SIG-M5 treated with dmso at 0.1 percent for 504 hours (cell line): ENCODE results near the gene STK24.

Source experiments
- DNase-seq: peaks from one replicate; lab custom pipeline; 2025; ENCODE audit not compliant: unreplicated experiment; lab: John Stamatoyannopoulos, UW

The STK24 gene

DNA sequence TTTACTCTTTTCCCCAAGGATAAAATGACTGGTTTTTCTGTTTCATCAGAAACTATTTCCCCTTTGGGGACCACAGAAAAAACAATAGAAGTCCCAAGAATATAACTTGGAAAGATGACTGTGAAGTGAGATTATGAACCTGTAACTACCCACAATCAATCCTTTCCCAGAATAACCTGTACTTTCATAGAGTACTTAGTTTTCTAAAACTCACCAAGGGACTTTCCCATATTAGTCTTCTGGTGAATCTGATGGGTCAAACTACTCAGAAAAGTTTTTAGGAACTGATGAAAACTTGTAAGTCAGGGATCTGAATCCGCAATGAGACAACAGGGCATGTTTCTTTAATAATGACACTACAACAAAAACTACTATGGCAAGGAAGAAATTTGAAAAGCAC lies 62.6 kb downstream of the STK24 start:
- DNase-seq: no peak

DNA sequence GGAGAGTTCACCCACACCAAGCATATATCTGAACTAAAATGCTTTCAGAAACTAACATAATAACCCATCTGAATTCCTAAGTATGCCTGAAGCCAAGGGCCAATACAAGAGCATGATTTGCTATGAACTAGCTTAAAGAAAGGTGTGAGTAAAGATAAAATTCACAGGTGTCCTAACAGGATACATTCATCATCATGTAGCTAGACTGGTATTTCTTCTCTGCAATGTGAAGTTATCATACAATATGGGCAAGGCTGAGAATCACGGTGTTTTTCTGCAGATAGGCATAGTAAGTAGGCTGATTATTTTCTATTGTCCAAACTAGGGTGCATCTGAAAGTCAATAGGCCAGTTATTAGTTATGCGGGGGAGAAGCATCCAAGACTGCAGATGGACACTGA lies 63.1 kb downstream of the STK24 start:
- no peak for DNase-seq

DNA sequence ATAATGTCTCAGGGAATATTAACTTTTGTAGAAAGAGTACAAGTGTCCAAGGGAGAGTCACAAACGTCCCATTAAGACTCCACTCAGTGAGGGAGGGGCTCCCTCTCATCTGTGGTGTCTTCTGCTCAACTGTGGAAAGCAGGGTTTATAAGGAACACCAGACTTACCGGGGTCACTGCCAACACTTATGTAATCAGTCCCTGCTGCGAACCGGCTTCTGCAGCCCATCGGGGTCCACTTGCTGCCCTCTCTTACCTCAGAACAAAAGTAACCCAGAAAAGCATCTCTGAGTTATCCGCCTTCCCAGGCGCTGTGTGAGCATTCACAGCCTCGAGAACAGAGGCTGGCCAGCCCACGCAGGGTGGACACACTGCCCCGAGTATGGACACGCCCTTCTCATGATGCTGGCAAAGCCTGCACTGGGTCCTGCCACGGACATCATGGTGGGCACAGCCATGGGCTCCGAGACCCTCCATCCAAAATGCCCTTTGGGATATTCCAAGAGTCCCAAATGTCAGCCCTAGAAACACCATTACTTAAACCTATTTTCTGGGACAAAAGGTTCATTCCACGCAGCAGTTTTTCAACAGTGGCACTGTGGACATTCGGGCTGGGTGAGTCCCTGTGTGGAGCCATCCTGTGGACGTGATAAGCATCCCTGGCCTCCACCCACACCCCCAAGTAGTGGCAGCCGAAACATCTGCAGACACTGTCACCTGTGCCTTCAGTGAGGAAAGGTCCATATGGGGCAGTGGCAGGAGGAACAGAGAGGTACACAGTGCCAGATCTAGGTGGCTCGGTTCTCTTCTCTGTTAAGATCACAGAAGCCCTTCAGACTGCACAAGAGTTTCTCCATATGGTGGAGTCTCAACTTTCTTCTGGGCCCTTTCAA lies 63.9 kb downstream of the STK24 start:
- no peak for DNase-seq

DNA sequence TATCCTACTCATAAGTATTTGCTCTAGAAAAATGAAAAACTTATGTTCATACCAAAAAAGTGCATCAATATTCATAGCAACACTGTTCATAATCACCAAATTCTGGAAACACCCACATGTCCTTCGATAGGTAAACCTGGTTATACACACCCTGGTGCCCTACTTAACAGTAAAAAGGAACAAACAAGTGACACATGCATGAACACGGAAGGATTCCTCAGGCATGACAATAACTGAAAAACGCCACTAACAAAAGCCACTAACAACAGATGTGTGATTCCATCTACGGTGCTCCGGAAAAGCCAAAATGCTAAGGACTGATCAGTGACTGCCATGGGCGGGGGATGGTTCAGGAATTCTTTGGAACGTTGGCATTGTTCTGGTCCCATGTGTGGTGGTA lies 65.5 kb downstream of the STK24 start:
- DNase-seq: no peak

DNA sequence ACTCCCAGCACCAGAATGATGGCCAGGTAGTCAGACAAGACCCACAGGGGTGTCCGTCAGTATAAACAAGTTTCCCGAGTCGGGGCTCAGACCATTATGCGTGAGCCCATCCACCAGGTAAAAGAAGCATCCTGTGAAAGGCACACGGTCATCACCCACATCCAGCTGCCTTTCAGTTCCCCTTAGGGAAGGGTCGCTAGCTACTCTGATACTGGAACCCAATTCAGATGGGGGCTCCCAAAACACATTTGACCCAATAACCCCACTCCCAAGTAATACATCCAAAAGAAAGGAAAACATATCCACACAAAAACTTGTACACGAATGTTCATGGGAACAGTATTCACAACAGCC lies 66.8 kb downstream of the STK24 start:
- no peak for DNase-seq

DNA sequence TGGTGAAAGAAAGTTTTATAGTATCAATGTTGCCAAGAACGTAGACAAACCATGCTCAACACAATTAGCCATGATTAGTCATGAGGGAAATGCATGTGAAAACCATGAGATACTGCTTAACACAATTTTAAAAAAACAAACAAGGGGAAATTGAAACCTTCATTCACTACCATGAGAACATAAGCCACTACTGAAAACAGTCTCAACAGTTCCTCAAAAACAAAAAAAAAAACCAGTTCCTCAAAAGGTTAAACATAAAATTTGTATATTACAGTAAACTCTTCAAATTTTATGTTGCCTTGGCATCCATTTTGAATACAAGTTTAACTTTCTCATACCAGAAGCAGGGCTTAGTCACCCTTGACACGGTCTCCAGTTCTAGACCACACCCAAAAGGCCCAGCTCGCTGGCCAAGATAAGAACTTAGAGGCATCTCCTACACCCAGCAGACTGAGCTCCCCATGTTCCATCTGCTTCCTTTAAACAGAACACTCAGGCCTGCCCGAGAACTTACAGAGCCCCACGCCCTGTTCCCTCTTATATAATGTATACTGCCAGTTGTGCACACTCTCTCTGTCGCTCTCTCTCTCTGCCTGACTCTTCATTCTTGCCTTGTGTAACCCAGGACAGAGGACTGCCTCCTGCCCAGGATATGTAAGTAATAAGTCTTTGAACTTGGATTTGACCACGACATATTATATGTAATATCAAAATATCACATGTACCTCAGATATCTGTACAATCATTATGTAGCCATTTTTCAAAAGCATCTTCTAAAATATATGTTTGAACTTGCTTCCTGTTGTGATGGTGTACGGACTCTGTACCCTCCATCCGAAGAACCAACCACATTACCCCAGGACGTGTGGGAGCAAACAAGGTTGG lies 67.4 kb downstream of the STK24 start:
- DNase-seq: peak; percentile 88

DNA sequence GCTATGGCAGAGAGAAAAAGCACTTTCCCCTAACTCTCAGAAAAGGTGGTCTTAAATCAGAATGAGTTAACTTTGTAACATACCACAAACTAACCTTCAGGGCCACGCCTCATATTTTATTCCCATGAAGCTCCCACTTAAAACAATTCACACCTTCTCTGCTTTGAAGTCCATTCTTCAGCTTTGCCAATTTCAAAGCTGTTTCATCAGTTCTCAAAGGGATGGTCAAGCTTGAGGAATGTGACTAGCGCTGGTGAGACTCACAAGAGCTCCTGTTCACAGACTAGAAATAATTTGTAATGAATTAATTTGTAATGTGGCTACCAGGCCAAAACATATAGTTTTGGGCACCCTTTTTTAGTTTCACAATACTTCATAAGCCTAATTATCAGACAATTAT lies 68.2 kb downstream of the STK24 start:
- no peak for DNase-seq

DNA sequence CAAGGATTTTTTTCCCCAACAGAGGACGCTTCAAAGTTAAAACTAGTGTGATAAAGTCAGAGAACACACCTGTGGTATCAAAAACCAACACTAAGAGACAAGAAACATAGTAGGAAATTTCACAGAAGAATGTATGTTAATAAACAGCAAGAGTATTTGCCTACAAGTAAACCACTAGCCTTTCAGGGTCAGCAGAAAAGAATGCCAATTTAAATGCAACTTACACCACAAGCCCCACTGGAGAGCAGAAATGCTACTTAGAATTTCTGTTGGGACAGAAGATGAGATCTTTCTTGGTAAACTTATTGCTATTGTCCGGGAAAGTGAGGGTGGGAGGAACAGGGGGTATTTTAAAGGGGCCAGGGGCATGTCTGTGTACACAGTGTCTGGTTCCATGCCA lies 68.6 kb downstream of the STK24 start:
- DNase-seq: no peak

DNA sequence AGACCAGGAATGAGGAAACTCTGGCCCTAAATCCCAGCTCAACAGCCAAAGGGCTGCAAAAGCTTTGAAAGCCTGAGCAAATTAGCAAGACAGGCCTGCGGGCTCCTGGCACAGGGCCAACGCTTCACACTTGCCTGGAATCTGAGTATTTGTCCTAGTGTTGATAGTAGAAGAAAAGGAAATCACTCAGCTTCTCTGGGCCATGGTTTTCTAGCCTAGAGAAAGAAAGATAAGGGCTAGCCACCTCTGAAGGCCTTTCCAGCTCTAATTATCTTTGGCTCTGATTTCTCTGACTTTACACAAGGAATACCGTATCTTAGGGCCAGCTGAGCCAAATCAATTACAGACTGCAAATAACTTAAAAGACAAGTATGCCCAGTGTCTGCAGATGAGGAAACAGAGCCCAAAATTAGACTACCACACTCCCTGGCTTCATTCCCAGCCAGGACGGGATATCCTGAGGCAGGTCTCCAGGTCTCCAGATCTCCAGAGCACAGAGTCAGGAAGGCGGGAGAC lies 69.6 kb downstream of the STK24 start:
- peak; percentile 10 for DNase-seq

DNA sequence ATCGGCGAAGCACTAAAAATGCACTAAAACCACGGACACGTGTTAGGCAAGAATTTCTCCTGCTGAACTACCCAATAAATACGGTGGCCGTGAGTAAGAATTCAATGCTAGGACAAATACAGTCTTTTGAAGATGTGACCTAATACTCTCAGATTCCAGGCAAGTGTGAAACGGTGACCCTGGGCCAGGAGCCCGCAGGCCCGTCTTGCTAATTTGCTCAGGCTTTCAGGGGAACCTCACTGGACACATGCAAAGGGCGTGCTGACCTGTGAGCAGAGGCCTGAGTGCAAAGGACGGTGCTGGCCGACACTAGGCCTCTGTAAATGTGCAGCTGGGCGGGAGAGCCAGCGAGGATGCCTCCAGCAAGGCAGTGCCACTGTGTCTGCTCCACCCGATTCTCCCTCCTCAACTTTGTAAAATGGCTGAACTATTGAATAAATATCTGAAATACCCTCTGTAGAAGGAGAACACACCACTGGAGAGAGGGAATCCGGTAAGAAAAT lies 70.1 kb downstream of the STK24 start:
- DNase-seq: no peak

DNA sequence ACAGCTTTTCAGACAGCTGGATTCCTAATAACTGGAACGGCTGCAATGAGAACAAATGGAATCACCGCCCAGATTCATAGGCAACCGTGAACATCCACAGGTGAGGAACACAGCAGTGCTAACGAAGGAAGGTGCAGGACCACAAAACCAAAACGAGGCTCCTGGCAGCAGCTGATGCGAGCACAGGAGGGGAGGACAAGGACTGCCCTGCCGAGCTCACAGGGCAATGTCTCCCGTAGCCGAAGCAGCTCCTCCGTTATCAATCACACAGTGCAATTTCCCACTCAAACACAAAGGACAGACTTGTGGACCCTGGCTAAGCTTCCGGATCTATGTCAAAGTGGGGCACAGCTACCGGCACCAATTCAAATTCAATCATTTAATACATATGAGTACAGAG lies 70.6 kb downstream of the STK24 start:
- no peak for DNase-seq

DNA sequence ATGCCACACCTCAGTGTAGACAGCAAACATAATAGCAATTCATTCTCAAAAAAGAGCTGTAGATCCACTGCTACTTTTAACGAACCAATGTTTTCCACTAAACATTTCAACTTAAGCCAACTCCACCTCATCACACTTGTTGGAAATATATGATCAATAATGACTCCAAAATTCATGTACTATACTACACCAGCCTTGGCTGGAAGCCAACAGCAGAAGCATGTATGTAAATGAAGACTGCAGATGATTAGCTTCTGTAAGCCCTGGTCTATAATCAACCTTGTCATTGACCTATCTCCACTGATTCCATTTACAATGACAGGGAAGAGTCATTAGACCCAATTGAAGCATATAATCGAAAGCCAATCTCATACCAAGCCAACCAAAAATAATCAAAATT lies 71.7 kb downstream of the STK24 start:
- no peak for DNase-seq

DNA sequence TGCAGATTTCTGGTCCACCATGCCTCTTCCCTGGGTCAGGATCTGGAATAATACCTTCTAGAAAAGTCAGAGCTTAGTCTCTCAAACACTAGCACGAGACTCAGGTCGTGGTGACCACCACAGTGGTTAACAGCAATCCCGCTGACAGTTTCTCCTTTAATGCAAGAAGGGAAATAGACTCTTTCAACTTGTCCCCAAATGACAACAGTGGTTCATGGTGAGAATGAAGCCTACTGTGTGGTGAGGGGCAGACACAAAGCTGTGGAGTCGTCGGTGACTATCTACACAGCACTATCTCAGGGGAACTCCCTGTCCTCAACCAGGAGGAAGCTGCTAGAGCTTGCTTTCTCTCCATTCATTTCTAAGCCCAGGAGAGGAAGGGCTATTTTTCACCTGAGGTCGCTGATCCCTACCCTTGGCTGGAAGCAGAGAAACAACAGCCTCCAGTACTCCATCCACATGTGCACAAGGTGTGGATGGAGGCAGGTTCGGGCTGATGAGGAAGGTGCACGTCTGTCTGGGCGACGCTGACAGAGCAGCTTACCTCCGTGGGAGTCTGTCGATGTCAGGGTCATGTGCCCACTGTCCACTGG lies 72.4 kb downstream of the STK24 start:
- no peak for DNase-seq

DNA sequence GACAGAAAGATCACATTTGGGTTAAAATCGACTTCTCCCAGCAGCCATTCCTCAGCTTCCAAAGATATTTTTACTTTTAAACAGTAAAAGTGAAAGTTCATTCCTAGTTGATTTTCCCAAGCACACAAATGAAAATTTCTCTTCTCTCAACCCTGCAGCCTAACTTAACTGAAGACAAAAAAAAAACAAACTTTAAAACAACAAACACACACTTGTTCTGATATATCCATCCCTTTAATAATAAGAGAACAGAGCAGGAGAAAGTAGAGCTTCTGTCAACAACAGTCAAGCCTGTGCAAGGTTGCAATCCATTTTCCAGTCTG lies 72.9 kb downstream of the STK24 start:
- DNase-seq: no peak

DNA sequence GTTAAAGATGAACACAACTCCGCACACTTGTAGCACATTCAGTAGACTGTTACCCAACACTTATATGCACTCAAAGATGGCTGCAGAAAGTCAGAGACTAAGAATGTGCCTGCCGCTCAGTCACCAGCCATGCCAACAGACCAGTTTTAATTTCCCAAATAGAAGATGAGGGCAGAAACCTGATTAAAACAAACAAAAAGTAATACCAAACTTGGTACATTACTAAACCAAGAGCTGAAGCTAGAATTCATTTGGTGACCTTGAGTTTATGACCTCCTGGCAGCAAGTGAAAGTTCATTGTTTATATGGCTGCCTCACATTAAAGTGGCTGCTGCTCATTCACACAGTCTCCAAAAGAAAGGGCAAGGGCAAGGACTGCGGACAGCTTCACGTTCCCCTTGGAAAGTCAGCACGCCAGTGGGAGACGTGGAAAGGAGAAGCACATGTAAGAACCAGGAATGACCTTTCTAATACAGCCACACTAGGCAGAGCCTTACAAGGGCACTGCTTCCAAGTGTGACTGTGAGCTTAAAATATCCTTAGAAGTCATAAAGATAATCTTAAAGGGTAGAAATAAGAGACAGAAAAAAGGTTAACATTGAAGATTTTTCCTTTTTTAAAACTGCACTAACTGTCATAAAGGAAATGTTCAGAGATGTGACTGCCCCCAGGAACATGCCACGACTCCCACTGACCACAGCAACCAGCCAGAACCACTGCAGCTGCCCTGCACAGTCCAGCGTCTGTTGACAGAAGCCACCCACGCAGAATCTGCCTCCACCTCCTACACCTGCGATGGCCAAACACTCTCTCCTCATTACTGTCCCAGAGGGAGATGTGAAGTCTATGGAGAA lies 73.5 kb downstream of the STK24 start:
- DNase-seq: no peak

DNA sequence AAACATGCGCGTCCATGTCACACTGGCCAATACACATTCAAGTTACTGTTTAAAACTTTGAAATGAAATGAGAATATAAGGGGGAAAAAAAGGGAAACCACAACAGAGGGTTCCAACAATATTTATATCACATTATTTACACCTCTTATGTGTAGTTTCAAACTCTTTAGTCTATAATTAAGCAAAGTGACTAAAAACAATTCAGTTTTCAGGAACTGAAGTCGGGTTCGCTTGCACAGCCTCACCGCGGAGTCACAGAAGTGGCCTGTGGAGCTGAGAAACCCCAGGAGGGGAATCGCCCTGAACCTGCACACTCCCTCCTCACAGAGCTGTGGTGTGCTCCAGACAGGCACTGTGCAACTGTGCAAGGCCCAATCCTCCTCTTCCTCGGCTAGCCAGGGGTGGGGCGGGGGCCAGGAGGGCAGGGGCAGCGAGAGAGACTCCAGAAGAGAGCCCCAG lies 75.9 kb downstream of the STK24 start:
- DNase-seq: no peak

DNA sequence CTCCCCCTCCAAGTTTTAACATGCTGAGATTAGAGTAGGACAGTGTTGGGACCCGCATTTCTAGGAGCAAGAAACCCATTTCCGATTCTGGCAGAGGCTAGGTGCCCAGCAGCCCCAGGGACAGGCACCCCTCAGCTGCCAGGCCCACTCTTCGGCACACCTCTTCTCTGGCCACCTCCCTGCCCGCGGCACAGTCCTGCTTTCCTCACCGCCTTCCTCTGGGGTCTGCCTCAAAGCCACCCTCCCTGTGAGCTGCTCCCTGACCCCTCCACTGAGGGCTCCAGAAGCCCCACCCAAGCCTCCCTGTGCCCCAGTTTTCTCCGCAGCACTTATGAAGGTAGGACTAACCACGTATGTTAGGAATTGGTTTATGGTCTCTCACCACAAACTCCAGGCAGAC lies 79.9 kb downstream of the STK24 start:
- no peak for DNase-seq

DNA sequence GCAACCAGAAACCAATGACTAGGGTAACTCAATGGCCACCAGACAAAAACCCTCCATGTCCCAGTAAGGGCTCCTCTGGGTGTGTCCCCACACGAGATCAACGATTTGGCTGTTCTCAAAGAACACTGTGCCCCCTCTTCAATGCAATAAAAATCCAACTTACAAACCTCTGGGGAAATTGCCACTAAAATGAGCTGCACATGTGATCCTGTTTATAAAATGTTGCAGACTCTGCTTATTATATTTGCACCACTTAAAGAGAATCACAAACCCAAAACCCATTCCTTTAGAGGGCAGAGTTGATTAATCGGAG lies 80.5 kb downstream of the STK24 start:
- DNase-seq: no peak

DNA sequence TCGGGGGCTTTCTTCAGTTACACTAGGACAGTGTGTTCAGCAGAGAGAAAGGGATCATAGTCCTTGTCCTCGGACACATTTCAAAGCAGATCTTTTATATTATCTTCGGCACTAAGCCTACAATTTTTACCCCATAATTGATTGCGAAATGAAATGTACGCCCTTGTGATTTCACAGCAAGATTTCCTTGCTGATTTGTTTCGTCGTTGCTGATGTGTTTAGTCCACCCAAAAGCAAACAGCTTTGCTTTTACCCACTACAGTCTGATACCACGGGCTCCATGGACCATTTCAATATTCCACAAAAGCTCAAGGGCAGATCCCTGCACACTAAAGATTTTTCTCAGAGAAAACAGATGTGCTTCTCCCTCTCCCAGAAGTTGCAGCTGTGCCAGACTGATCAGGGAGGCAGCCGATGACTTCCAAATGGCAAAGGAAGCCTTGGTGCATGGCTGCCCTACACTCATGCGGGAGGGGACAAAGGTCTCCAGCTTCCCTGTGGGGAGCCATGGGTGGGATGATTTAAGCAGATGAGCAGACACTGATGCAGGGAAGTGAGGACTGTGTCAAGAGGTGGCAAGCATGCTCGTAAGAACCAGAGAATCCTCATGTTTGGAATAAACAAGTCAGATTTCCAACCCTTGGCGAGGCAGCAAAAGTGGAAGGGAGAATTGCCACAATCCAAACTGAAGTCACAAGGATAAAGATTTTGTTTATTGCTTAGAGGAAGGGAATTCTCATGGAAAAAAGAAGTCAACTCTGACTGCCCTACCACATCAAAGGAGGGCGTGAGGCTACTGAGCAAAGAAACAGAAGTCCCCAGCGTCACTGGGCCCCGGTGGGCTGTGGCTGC lies 81.1 kb downstream of the STK24 start:
- no peak for DNase-seq

DNA sequence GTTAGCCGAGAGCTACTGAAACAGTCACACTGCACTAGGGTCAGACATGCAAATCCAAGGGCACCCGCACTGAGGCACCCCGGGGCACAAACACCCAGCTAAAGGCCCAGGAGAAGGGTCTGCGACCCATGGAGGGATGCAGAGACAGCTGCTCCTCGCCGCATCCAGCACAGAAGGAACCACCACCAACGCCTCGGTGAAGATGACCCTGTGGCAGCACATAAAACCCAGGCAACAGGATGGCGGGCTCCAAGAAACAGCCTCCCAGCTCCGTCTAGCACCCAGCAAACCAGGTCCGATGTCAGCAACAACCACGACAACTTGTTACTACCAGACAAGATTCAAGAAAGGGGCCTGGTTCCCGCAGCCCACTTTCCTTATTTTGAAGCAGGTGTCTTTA lies 82.1 kb downstream of the STK24 start:
- DNase-seq: no peak
